C4-2B (cell line): ENCODE results near the gene WDR77.

ENCODE experiments used
- ZFX ChIP-seq: fragments of 450-650 bp; IDR thresholded peaks from 2 replicates; pipeline ENCODE4 v1.6.1; 2017
- TF ChIP-seq, protein P1 (sequence below): fragments of 450-650 bp; conservative IDR thresholded peaks from 2 replicates; pipeline ENCODE4 v1.5.1; 2017; ENCODE audit warnings: mild to moderate bottlenecking

DNA sequence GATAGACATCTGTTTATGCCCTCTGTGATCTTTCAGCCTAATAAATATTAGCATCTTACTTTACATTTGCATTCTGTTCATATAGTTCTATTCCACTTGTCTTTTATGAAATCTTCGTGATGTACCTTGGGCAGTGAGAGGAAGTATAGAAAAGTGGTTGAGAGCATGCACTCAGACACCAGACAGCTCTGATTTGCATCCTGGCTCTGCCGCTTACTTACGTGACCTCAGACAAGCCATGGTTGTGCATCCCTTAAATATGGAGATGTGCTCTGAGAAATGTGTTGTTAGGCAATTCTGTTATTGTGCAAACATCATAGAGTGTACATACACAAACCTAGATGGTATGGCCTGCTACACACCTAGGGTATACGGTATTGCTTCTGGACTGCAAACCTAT lies 44.5 kb downstream of the WDR77 start:
- TF ChIP-seq, protein P1, sequence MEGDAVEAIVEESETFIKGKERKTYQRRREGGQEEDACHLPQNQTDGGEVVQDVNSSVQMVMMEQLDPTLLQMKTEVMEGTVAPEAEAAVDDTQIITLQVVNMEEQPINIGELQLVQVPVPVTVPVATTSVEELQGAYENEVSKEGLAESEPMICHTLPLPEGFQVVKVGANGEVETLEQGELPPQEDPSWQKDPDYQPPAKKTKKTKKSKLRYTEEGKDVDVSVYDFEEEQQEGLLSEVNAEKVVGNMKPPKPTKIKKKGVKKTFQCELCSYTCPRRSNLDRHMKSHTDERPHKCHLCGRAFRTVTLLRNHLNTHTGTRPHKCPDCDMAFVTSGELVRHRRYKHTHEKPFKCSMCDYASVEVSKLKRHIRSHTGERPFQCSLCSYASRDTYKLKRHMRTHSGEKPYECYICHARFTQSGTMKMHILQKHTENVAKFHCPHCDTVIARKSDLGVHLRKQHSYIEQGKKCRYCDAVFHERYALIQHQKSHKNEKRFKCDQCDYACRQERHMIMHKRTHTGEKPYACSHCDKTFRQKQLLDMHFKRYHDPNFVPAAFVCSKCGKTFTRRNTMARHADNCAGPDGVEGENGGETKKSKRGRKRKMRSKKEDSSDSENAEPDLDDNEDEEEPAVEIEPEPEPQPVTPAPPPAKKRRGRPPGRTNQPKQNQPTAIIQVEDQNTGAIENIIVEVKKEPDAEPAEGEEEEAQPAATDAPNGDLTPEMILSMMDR = no peak
- TF ChIP-seq ZFX = no peak
